ENCODE measurements around the gene SSC5D. TPM values are rescaled to one million over a fixed set of nuclear protein-coding genes. Genes with fewer than 3 reads are reported as not detected.

The SSC5D gene
- total RNA-seq, 1 donor: 77.4 TPM

- Histone ChIP-seq H3K27ac (ENCODE audit: low read depth, low read length) (peak overlapping the region; percentile 99), H2AFZ (ENCODE audit: low read length) (no peak overlapping the region), H3K9me3 (ENCODE audit: low read depth, low read length) (no peaks in the 10 kb centered on the region), H3K4me3 (ENCODE audit: insufficient read depth, low read length) (peak overlapping the region; percentile 87), H4K20me1 (ENCODE audit: insufficient read depth, low read length) (no peaks in the 10 kb centered on the region), H3K27me3 (ENCODE audit: insufficient read depth, low read length) (no peaks in the 10 kb centered on the region), H3K36me3 (ENCODE audit: insufficient read depth, low read length) (peaks cover 7% of the 10 kb centered on the region), H3K4me1 (ENCODE audit: insufficient read depth, low read length) (peaks cover 37% of the 10 kb centered on the region), H3K4me2 (ENCODE audit: insufficient read depth, low read length) (peak overlapping the region; percentile 88), H3K79me2 (ENCODE audit: insufficient read depth, low read length) (peaks cover 33% of the 10 kb centered on the region)
- peak; percentile 85 for DNase-seq (ENCODE audit: insufficient read length, low spot score, missing footprints)
- TF ChIP-seq CTCF (IDR thresholded peaks at IDR 0.05; ENCODE audit: extremely low read depth, low read depth, low read length): no peak
Observed at GRCh38 chr19:55483706-55484592, 4.3 kb upstream of the SSC5D start.

GRCh38 chr19:55484593-55485438 is 3.4 kb upstream of the SSC5D start, which contains the start of gene NAT14:
TSS of gene NAT14 (plus strand) at chr19:55485188. CDS start at chr19:55485709, 521 bp downstream.
- Histone ChIP-seq H3K27ac (ENCODE audit: low read depth, low read length) (peak within 1 kb of the TSS; percentile 99), H3K4me3 (ENCODE audit: insufficient read depth, low read length) (peak within 1 kb of the TSS; percentile 87), H3K27me3 (ENCODE audit: insufficient read depth, low read length) (no peaks in the 10 kb centered on the region), H3K4me2 (ENCODE audit: insufficient read depth, low read length) (peak within 1 kb of the TSS; percentile 88), H4K20me1 (ENCODE audit: insufficient read depth, low read length) (no peaks in the 10 kb centered on the region), H3K36me3 (ENCODE audit: insufficient read depth, low read length) (peaks cover 7% of the 10 kb centered on the region), H3K79me2 (ENCODE audit: insufficient read depth, low read length) (peaks cover 24% of the 10 kb centered on the region), H3K9me3 (ENCODE audit: low read depth, low read length) (no peaks in the 10 kb centered on the region), H2AFZ (ENCODE audit: low read length) (peak within 1 kb of the TSS; percentile 65), H3K4me1 (ENCODE audit: insufficient read depth, low read length) (peaks cover 45% of the 10 kb centered on the region)
- DNase-seq (ENCODE audit: insufficient read length, low spot score, missing footprints): peak; percentile 99
- TF ChIP-seq CTCF (IDR thresholded peaks at IDR 0.05; ENCODE audit: extremely low read depth, low read depth, low read length): no peak

GRCh38 chr19:55485439-55486011 is 2.7 kb upstream of the SSC5D start:
- H2AFZ ChIP-seq (ENCODE audit: low read length): no peak overlapping the region
- no peaks in the 10 kb centered on the region for H3K9me3 ChIP-seq (ENCODE audit: low read depth, low read length)
- H3K4me3 ChIP-seq (ENCODE audit: insufficient read depth, low read length): peak overlapping the region; percentile 87

More at GRCh38 chr19:55485439-55486011, 2.7 kb upstream of the SSC5D start:
- Histone ChIP-seq H3K27ac (ENCODE audit: low read depth, low read length) (peak overlapping the region; percentile 99), H3K79me2 (ENCODE audit: insufficient read depth, low read length) (peaks cover 23% of the 10 kb centered on the region), H4K20me1 (ENCODE audit: insufficient read depth, low read length) (no peaks in the 10 kb centered on the region), H3K27me3 (ENCODE audit: insufficient read depth, low read length) (no peaks in the 10 kb centered on the region), H3K4me2 (ENCODE audit: insufficient read depth, low read length) (peak overlapping the region; percentile 88), H3K36me3 (ENCODE audit: insufficient read depth, low read length) (peaks cover 7% of the 10 kb centered on the region), H3K4me1 (ENCODE audit: insufficient read depth, low read length) (peaks cover 45% of the 10 kb centered on the region)
- TF ChIP-seq CTCF (IDR thresholded peaks at IDR 0.05; ENCODE audit: extremely low read depth, low read depth, low read length): no peak
- DNase-seq (ENCODE audit: insufficient read length, low spot score, missing footprints): no peak

Data from osteoblast (primary cell).